KMS-11 (cell line): Measurements from ENCODE around the gene TBCD.

ENCODE experiments used
- H2AFZ ChIP-seq: fragments of 200-600 bp; sonication (generic); 2 replicates; pipeline ENCODE4 v1.6.1; 2016; ENCODE audit warnings: antibody characterized with exemption, mixed run types, low read depth
- H3K27ac ChIP-seq: fragments of 200-600 bp; sonication (generic); 2 replicates; pipeline ENCODE4 v1.6.1; 2016; ENCODE audit warnings: mild to moderate bottlenecking, mixed run types
- H3K27me3 ChIP-seq: fragments of 200-600 bp; sonication (generic); 2 replicates; pipeline ENCODE4 v1.6.1; 2017; ENCODE audit warnings: mild to moderate bottlenecking, low read depth, mixed run types, moderate library complexity; ENCODE audit not compliant: insufficient read depth
- H3K36me3 ChIP-seq: fragments of 200-600 bp; sonication (generic); 2 replicates; pipeline ENCODE4 v1.6.1; 2017; ENCODE audit warnings: mild to moderate bottlenecking, mixed run types; ENCODE audit not compliant: insufficient read depth
- H3K4me1 ChIP-seq: fragments of 200-600 bp; sonication (generic); 2 replicates; pipeline ENCODE4 v1.6.1; 2016; ENCODE audit warnings: mild to moderate bottlenecking, low read depth, mixed run types; ENCODE audit not compliant: poor library complexity, severe bottlenecking
- H3K4me2 ChIP-seq: fragments of 200-600 bp; sonication (generic); 2 replicates; pipeline ENCODE4 v1.7.0; 2016; ENCODE audit warnings: mild to moderate bottlenecking, mixed run types
- H3K4me3 ChIP-seq: fragments of 200-600 bp; sonication (generic); IDR thresholded peaks from 2 replicates; pipeline ENCODE4 v1.6.1; 2017; ENCODE audit warnings: low read depth, low read length, mixed read lengths; ENCODE audit not compliant: insufficient read depth
- H3K79me2 ChIP-seq: fragments of 200-600 bp; sonication (generic); 2 replicates; pipeline ENCODE4 v1.6.1; 2016; ENCODE audit warnings: low read depth, mixed run types; ENCODE audit not compliant: insufficient read depth
- H3K9ac ChIP-seq: fragments of 200-600 bp; sonication (generic); 2 replicates; pipeline ENCODE4 v1.6.1; 2016; ENCODE audit warnings: mild to moderate bottlenecking, mixed run types
- H4K20me1 ChIP-seq: fragments of 200-600 bp; sonication (generic); 2 replicates; pipeline ENCODE4 v1.6.1; 2016; ENCODE audit warnings: mild to moderate bottlenecking, mixed run types; ENCODE audit not compliant: insufficient read depth
- TF ChIP-seq, protein P1 (sequence below): fragments of 200-600 bp; sonication (generic); conservative IDR thresholded peaks from 2 replicates; pipeline ENCODE4 v1.6.1; 2017; ENCODE audit warnings: low read depth, mild to moderate bottlenecking, antibody characterized with exemption, low read length, moderate library complexity, mixed read lengths

Gene TBCD

DNA sequence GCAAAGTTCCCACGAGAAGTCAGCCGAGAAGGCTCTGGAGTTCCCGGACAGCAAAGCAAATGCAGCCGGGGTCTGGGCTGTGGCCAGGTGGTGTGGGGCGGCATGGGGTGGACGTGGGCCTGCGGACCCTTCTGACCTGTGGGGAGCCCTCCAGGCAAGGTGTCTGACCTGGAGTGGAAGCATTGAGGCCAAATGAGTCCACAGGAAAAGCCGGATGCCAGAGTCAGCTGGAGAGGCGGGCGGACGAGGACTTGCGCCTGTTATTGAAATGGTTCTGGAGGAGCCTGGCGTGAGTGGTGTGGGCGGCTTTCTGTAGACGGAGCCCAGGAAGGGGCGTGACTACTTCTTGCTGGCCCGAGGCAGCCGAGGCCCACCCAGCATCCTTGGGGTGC lies 138.5 kb downstream of the TBCD start:
- H3K4me1 ChIP-seq, result no peaks in the 10 kb centered on the region
- no peaks in the 10 kb centered on the region for H4K20me1 ChIP-seq
- H3K36me3 ChIP-seq, result no peaks in the 10 kb centered on the region
- TF ChIP-seq, protein P1, sequence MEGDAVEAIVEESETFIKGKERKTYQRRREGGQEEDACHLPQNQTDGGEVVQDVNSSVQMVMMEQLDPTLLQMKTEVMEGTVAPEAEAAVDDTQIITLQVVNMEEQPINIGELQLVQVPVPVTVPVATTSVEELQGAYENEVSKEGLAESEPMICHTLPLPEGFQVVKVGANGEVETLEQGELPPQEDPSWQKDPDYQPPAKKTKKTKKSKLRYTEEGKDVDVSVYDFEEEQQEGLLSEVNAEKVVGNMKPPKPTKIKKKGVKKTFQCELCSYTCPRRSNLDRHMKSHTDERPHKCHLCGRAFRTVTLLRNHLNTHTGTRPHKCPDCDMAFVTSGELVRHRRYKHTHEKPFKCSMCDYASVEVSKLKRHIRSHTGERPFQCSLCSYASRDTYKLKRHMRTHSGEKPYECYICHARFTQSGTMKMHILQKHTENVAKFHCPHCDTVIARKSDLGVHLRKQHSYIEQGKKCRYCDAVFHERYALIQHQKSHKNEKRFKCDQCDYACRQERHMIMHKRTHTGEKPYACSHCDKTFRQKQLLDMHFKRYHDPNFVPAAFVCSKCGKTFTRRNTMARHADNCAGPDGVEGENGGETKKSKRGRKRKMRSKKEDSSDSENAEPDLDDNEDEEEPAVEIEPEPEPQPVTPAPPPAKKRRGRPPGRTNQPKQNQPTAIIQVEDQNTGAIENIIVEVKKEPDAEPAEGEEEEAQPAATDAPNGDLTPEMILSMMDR, result no peak
- H3K27me3 ChIP-seq, result no peaks in the 10 kb centered on the region
- no peak overlapping the region for H2AFZ ChIP-seq
- H3K4me3 ChIP-seq, result no peak overlapping the region
- no peak overlapping the region for H3K27ac ChIP-seq
- no peak overlapping the region for H3K4me2 ChIP-seq
- H3K79me2 ChIP-seq, result no peaks in the 10 kb centered on the region
- no peak overlapping the region for H3K9ac ChIP-seq

DNA sequence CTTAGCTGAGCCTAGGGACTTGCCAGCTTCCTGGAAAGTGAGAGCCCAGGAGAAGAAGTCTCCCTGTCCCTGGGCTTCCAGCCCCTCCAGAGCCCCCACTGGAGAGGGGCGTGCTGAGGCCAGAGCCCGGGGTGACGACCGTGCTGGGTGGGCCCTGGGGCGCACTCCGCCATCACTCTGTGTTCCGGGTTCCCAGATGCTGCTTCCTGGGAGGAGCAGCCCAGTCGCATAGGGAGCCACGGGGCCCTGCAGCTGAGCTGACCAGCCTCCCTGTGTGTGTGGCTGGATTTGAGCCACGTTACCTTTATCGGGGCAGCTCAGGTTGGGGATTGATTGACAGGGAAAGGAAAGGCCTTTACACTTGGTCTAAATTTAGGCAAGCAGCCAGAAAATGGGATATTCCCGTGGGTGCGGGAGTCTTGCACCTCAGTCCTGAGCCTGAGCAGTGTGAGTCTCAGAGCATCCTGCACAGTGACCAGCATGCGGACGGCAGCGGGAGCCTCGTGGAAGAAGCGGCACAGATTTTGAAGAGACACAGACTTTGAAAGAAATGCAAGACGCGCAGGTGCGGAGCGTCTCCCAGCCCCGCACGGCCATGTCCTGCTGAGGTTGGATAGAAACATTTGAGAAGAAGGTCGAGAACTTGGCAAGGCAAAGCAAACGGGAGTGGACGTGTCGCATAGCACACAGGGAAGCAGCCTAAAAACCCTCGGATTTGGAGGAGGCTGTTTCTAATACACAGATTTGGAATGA lies 139.2 kb downstream of the TBCD start:
- no peaks in the 10 kb centered on the region for H3K27me3 ChIP-seq
- no peak overlapping the region for H3K4me2 ChIP-seq
- H2AFZ ChIP-seq, result no peak overlapping the region
- H3K27ac ChIP-seq, result no peak overlapping the region
- H3K36me3 ChIP-seq, result no peaks in the 10 kb centered on the region
- H3K4me3 ChIP-seq, result no peak overlapping the region
- H3K79me2 ChIP-seq, result no peaks in the 10 kb centered on the region
- no peaks in the 10 kb centered on the region for H3K4me1 ChIP-seq
- TF ChIP-seq, protein P1, result no peak
- H4K20me1 ChIP-seq, result no peaks in the 10 kb centered on the region
- no peak overlapping the region for H3K9ac ChIP-seq

DNA sequence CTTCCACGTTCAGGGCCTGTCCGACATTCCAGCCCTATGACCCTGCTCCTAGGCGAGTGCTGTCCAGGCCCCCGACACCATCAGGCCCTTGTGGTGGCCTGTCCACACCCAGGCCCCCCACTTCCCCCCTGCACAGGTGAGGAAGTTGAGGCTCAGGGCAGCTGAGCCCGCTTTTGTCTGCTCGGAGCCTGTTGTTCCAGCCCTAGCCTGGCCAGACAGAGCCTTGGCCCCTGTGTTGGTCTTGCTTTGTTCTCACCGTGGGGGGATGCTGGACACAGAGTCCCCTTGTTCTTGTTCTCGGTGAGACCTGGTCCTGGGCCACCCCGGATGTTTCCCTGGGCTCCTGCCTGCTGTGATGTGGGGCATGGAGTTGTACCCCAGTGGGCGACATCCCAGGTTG lies 140.0 kb downstream of the TBCD start:
- TF ChIP-seq, protein P1, result no peak

DNA sequence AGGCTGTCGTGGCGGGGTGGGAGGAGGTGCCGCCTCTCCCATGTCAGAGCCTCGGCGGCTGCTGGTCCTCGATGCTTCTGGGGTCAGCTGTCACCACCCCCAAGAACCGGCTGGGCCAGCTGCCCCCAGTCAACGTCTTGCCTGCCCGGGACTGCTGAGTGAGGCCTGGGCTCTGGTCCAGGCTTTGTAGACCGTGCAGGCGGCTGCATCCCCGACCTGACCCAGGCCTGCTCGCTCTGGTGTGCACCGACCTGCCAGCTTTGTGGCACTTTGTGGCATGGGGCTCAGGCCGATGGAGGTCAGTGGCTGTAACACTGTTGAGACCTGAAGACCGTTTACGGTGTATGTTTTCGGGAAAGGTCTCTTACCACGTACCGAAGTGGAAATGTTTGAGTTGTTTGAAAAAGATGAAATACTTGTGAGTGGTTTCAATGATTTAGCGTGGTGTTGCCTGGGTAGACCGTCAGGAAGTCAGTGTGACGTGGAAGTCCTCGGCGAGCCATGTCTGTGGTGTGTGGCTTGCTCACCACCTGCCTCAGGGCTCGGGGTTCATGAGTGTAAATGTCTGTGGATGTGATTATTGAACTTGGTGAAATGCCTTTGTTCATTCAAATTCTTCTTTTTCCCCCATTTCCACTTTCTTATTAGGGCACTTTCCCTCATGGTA lies 141.2 kb downstream of the TBCD start:
- TF ChIP-seq, protein P1, result no peak
- Histone ChIP-seq H3K4me1 (no peaks in the 10 kb centered on the region), H3K27me3 (no peaks in the 10 kb centered on the region), H3K79me2 (no peaks in the 10 kb centered on the region), H3K27ac (no peak overlapping the region), H4K20me1 (no peaks in the 10 kb centered on the region), H3K36me3 (no peaks in the 10 kb centered on the region), H3K4me3 (no peak overlapping the region), H2AFZ (no peak overlapping the region), H3K9ac (no peak overlapping the region), H3K4me2 (no peak overlapping the region)

More for the DNA sequence above, 140.0 kb downstream of the TBCD start:
- Histone ChIP-seq H3K9ac (no peak overlapping the region), H3K4me1 (no peaks in the 10 kb centered on the region), H3K27ac (no peak overlapping the region), H3K27me3 (no peaks in the 10 kb centered on the region), H3K4me3 (no peak overlapping the region), H3K4me2 (no peak overlapping the region), H2AFZ (no peak overlapping the region), H4K20me1 (no peaks in the 10 kb centered on the region), H3K79me2 (no peaks in the 10 kb centered on the region), H3K36me3 (no peaks in the 10 kb centered on the region)
